ENCODE data around the gene RABGAP1L. TPM values are rescaled to one million over a fixed set of nuclear protein-coding genes. Genes with fewer than 3 reads are reported as not detected.
"Not testable (repeated sequence)": the region's sequence is repeated elsewhere in the genome, so short reads cannot be mapped to it uniquely, and the experiment has no call there.

RABGAP1L gene
- total RNA-seq, 2 donors from 2014 or later: 51.4 to 124 TPM

DNA sequence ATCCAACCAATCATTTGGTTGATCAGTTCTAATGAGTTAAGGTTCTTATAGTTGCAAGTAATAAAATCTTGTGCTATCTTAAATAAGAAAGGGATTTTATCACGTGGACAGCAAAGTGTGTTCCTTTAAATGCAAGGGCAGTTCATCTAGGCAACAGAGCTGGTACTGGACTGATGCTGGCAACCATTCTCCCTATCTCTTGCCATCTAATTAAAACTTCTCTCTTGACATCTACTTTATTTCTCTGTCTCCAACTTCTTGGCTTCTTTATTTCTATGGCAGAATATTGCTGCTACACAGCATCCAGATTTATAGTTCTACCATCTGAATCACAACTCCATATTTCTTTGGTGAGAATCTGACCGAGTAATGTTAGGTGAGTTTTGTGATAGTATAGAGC lies 725.2 kb downstream of the RABGAP1L start:
- DNase-seq: no peak
- Histone ChIP-seq H3K36me3 (replicated peaks in 1 of 2; ENCODE audit: insufficient read depth in 1 of 2, low read depth in 2 of 2) (no peaks in the 10 kb centered on the region), H3K27ac (peak overlapping the region in 1 of 4 donors; percentile 49), H3K9me3 (no peaks in the 10 kb centered on the region), H3K4me3 (no peak overlapping the region), H3K4me1 (peaks cover 55% of the 10 kb centered on the region), H3K27me3 (no peaks in the 10 kb centered on the region)
- TF ChIP-seq, protein P1, sequence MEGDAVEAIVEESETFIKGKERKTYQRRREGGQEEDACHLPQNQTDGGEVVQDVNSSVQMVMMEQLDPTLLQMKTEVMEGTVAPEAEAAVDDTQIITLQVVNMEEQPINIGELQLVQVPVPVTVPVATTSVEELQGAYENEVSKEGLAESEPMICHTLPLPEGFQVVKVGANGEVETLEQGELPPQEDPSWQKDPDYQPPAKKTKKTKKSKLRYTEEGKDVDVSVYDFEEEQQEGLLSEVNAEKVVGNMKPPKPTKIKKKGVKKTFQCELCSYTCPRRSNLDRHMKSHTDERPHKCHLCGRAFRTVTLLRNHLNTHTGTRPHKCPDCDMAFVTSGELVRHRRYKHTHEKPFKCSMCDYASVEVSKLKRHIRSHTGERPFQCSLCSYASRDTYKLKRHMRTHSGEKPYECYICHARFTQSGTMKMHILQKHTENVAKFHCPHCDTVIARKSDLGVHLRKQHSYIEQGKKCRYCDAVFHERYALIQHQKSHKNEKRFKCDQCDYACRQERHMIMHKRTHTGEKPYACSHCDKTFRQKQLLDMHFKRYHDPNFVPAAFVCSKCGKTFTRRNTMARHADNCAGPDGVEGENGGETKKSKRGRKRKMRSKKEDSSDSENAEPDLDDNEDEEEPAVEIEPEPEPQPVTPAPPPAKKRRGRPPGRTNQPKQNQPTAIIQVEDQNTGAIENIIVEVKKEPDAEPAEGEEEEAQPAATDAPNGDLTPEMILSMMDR (IDR thresholded peaks at IDR 0.05): no peak
- no peak for TF ChIP-seq POLR2A (IDR thresholded peaks at IDR 0.05)
- WGBS, 2 donors: 47 to 67% methylated on average over 2 of the region's 2 CpGs
- no peak for ATAC-seq
- intact Hi-C loops (cut with DNase I): no loop called here

DNA sequence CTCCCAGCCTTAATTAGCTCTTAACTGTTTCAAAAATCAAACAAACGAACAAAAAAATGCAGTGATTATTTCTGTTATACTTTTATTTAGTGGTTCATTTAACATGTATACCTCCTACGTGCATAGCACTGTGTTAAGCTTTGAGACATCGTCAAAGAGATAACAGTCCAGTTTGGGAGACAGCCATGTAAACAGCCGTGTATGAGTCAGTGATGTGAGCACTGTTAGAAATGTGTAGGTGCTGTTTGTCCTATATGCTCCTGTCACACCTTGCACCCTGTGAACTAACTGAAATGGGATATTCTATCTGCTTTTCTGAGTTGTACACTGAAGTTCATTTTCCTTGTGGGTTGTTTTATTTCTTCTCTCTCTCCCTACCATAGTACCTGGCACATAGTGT lies 730.7 kb downstream of the RABGAP1L start:
- ATAC-seq: no peak
- Histone ChIP-seq H3K4me1 (peaks cover 49% of the 10 kb centered on the region), H3K27ac (no peak overlapping the region), H3K9me3 (no peaks in the 10 kb centered on the region), H3K4me3 (no peak overlapping the region), H3K36me3 (replicated peaks in 1 of 2; ENCODE audit: insufficient read depth in 1 of 2, low read depth in 2 of 2) (no peaks in the 10 kb centered on the region), H3K27me3 (no peaks in the 10 kb centered on the region)
- DNase-seq: no peak
- TF ChIP-seq, protein P1 (IDR thresholded peaks at IDR 0.05): no peak
- TF ChIP-seq POLR2A (IDR thresholded peaks at IDR 0.05): no peak
- intact Hi-C loops (cut with DNase I): no loop called here
- WGBS, 2 donors: 32 to 54% methylated on average over 4 of the region's 4 CpGs

DNA sequence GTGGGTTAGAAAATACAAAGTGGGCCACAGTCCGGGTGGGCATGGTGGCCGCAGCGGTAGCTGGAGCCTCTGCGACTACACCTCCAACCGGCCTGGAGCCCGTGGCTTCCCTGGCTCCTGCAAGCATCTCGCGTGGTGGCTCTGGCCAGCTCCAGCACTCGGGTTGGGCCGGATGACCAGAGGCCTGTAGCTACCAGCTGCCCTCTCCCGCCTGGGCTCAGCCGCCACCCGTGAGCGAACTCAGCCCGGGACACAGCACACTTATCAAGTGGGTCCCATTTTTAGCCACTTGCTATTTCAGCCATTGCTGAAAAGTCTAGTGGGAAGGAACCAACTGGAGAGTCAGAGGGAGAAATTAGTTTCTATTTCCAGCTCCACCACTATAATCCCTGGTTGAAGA lies 732.7 kb downstream of the RABGAP1L start:
- Histone ChIP-seq H3K4me1 (peaks cover 47% of the 10 kb centered on the region), H3K36me3 (replicated peaks in 1 of 2; ENCODE audit: insufficient read depth in 1 of 2, low read depth in 2 of 2) (no peaks in the 10 kb centered on the region), H3K4me3 (no peak overlapping the region), H3K27me3 (no peaks in the 10 kb centered on the region), H3K27ac (no peak overlapping the region), H3K9me3 (no peaks in the 10 kb centered on the region)
- TF ChIP-seq, protein P1 (IDR thresholded peaks at IDR 0.05): no peak
- no peak for TF ChIP-seq POLR2A (IDR thresholded peaks at IDR 0.05)
- intact Hi-C loops (cut with DNase I): no loop called here
- ATAC-seq (no peak), DNase-seq (no peak)
- WGBS, 2 donors: 96 to 98% methylated on average over 15 of the region's 15 CpGs

DNA sequence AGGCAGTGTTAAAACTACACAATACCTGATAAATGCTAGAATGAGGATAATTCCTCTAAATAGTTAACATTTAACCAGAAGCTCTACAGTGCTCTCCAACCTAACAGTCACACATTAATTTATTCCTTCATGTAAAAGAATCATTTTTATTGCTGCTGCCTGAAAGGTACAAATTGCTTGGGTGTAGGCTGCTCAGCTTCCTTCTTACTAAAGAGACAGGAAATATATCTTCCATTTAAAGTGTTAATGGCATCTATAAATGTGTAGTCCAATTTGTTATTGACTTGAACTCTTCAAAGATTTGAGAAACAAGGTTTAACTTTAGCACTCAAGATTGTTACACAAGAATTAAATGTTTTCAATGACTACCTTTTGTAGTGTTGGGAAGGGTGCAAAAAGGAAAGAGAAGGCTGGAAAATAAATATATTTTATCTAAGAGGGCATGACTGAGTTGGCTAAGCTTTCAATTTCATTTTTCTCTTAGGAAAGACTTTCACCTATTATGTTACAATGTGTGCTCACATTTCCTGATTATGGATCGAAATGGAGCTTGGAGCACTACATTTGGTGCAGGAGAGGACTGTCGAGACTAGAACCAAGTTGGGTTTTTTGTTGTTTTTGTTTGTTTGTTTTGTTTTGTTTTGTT lies 734.9 kb downstream of the RABGAP1L start:
- WGBS, 2 donors: 26 to 57% methylated on average over 2 of the region's 2 CpGs
- peaks cover 57% of the 10 kb centered on the region for H3K4me1 ChIP-seq
- ATAC-seq (no peak), DNase-seq (no peak)
- peak overlapping the region in 3 of 4 donors; percentile 11 to 54 (median 31) for H3K27ac ChIP-seq
- H3K4me3 ChIP-seq: no peak overlapping the region
- H3K36me3 ChIP-seq (replicated peaks in 1 of 2; ENCODE audit: insufficient read depth in 1 of 2, low read depth in 2 of 2): no peaks in the 10 kb centered on the region
- no peaks in the 10 kb centered on the region for H3K27me3 ChIP-seq
- intact Hi-C loops (cut with DNase I): no loop called here
- TF ChIP-seq, protein P1 (IDR thresholded peaks at IDR 0.05): no peak
- no peak for TF ChIP-seq POLR2A (IDR thresholded peaks at IDR 0.05)
- no peaks in the 10 kb centered on the region for H3K9me3 ChIP-seq

DNA sequence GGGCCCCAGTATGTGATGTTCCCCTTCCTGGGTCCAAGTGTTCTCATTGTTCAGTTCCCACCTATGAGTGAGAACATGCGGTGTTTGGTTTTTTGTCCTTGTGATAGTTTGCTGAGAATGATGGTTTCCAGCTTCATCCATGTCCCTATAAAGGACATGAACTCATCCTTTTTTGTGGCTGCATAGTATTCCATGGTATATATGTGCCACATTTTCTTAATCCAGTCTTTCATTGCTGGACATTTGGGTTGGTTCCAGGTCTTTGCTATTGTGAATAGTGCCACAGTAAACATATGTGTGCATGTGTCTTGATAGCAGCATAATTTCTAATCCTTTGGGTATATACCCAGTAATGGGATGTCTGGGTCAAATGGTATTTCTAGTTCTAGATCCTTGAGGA lies 736.3 kb downstream of the RABGAP1L start:
- ATAC-seq; intact Hi-C loops (cut with DNase I); H3K36me3 ChIP-seq (replicated peaks in 1 of 2; ENCODE audit: insufficient read depth in 1 of 2, low read depth in 2 of 2): not testable (repeated sequence)

More for the DNA sequence above, 736.3 kb downstream of the RABGAP1L start:
- not testable (repeated sequence) for H3K4me3 ChIP-seq, H3K9me3 ChIP-seq, H3K27me3 ChIP-seq, H3K27ac ChIP-seq, DNase-seq
- 100% methylated on average over 1 of the region's 1 CpG for WGBS, 2 donors
- peaks cover 56% of the 10 kb centered on the region for H3K4me1 ChIP-seq

Data from body of pancreas (tissue), 4 donors.